Measurements from ENCODE around the gene KCNMB3.
"Not testable (repeated sequence)": the region's sequence is repeated elsewhere in the genome, so short reads cannot be mapped to it uniquely, and the experiment has no call there.

Gene KCNMB3

DNA sequence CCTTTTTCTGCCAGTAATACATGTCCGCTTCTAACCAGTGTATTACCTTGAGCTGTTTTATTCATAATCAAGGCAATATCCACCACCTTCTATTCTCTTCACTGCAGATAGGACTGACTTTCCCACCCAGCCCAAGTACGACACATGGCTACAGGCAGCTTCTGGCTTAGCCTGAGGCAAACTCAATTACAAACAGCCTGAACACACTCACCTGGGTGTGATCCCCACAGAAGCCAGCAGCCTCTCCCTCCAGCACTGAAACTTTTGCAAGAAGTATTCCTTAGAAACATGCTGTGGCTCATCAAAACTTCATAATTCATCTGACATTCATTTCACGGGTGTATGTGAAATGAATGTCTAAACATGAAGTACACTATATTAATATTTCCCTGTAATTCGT, 13.5 kb upstream of the KCNMB3 start:
- DNase-seq (ENCODE audit: low read depth), result no peak

DNA sequence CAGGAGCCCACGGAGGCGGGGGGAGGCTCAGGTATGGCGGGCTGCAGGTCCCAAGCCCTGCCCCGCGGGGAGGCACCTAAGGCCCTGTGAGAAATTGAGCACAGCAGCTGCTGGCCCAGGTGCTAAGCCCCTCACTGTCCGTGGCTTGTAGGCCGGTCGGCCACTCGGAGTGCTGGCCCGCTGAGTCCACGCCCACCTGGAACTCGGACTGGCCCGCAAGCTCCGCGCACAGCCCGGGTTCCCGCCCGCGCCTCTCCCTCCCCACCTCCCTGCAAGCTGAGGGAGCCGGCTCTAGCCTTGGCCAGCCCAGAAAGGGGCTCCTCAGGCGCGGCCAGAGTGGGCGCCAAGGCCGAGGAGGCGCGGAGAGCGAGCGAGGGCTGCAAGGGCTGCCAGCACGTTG, 12.2 kb upstream of the KCNMB3 start:
- no peak for DNase-seq (ENCODE audit: low read depth)

DNA sequence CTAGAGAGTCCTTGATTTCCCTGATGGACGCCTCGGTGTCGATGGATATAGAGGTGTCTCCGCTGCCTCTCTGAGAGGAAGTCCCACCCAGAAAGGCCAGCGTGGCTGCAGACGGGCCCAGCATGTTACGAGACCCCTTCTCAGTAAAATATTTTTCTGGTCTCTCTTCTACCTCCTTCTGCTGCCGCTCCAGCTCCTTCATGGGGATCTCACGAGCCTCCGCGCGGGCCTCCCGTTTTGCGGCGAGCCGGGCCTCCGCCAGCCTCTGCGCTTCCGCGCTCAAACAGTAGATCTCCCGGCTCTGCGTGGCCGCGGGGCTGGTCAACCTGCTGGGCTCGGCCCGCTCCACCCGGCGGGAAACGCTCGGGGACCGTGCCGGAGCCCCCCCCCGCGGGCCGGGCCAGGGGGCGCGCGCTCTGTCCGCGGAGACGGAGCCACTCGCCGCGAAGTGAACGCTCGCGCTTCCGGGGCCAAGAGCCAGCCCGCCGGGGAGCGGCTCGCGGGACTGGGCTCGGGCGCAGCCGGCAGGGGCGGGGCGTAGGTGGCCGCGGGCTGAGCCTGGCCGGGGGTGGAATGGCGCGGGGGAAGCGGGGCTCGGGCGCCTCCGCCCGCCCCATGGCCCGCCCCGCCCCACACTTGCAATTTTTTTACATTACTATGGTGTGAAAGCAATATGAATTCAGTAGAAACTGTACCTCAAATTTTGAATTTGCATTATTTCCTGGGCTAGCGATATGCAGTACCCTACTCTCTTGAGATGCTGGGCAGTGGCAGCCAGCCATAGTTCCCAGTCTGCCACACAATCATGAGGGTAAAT, 10.2 kb upstream of the KCNMB3 start:
- peak; percentile 73 for DNase-seq (ENCODE audit: low read depth)

DNA sequence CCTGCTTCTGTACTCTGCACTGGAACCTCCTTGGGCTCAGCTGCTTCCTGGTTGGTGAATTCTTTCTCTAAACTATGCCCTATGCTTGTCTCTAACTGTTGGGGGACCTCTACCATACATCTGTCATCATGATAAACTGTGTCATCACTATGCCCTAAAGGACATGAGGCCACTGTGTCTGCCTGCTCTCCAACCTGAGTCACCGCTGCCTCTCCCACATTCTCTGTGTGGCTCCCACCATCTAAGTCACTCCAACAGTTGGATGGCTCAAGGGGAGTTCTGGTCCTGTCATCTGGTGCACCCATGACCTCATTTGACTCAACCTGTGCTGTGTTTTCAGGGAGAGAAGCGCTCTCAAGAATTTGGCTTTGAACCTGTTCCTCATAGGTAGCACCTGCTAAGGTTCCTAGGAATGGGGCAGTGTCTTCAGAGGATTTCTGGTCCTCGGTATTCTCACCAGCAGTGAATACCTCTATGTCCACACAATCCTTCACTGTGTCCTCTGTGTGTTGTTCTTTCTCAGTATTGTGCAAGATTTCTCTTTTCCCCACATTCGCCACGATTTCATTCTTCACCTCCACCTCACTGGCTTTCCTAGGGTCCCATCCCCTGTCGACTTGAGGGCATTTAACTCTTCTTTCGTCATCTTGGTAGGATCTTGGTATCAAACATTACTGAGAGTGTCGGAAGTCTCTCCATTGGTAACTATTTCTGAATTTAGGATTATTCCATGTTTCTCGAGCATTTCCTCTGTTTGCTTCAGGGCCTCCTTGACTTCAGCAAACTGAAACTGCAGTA, 9.2 kb upstream of the KCNMB3 start:
- DNase-seq (ENCODE audit: low read depth), result not testable (repeated sequence)

DNA sequence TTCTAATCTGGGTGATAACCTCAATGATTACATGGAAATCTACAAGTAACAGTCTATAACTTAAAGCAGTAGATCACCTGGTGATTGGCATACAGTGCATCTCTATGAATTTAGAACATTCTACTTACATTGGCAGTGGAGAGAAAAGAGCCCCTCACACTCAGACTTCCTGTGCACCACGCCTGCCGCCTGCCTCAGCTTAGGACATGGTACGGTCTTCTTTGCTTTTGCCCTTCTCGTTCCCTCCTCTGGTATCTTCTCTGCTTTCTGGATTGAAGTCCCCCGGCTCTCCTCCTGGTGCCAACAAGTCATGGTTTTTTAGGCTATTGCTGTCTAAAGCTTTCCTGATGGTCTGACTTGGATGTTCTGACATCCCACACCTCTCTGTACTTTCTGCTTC, 7.9 kb upstream of the KCNMB3 start:
- DNase-seq (ENCODE audit: low read depth), result no peak

DNA sequence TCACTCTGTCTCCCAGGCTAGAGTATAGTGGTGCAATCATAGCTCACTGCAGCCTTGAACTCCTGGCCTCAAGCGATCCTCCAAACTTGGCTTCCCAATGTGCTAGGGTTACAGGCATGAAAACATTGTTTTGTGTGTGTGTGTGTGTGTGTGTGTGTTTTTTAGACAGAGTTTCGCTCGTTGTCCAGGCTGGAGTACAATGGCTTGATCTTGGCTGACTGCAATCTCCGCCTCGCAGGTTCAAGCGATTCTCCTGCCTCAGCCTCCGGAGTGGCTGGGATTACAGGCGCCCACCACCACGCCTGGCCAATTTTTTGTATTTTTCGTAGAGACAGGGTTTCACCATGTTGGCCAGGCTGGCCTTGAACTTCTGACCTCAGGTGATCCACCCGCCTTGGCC, 6.8 kb upstream of the KCNMB3 start:
- DNase-seq (ENCODE audit: low read depth), result not testable (repeated sequence)

DNA sequence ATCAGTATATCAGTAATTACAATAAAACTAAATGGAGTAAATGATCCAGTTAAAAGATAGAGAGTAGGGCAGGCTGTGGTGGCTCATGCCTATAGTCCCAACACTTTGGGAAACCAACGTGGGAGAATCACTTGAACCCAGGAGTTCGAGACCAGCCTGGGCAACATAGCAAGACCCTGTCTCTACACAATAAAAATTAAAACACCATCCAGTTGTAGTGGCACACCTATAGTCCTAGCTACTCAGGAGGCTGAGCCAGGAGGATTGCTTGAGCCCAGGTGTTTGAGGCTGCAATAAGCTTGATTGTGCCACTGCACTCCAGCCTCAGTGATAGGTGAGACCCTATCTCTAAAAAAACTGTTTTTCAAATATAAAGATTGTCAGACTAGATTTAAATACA, 5.9 kb upstream of the KCNMB3 start:
- DNase-seq (ENCODE audit: low read depth), result no peak

DNA sequence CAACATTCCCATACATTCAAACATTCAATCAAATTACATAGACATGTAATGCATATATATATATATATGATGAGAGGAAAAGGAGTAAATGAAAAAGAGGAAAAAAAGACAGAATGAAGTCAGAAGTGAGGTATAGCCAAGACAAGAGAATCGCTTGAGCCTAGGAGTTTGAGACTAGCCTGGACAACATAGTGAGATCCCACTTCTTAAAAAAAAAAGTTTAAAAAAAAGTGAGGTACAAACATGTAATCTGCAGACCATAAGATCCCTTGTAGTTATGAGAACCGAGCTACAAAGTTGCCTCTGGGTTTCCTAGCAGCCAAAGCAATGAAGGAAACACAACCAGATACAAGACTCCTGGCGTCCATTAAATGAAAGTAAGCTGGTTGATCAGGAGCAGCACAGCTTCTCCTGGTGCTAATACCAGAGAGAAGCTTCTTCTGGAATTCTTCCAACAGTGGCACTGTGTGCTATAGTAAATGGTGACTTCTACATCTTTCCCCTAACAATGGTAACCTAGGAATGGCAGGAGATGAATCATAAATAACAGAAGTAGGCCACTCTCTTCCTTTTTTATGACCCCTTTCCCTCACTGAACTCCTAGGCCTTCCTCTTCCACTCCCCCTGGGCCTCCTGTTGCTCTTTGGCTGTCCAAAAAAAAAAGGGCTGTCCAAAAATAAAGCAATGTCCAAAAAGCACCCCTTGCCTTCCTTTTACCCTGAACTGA, 3.5 kb downstream of the KCNMB3 start:
- no peak for DNase-seq (ENCODE audit: low read depth)

DNA sequence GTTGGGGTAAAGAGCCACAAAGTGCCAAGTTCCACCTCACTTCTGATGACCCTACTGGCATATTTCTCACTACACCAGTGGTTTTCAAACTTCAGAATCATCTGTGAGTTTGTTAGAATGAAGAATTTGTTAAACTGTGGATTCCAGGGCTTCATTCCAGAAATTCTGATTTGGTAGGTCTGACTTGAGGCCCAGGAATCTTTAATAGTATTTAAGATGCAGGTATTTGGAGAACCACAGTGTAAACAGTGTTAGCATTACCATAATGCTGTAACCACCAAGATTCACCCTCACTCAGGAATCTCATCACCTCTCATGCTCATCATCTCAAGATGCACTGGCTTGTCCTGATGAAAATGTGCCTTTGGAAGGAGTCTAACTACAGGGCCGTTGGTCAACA, 6.0 kb downstream of the KCNMB3 start:
- peak; percentile 57 for DNase-seq (ENCODE audit: low read depth)

DNA sequence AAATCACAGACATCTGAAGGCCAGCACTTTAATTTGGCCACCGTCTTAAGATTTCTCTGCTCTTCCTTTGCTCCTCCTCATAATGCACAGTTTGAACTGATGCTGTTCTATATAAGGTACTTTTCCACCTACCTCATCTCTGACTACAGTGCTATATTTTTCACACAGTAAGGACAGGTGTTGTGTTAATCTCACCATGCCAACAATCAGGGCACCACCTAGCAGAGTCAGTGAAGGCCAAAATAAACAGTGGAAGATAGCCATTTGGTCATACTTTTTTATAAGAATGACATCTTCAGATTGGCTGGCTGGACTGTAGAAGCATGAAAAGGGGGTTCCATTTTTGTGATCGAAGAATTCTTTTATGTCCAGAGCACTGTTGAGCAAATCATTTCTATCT, 8.1 kb downstream of the KCNMB3 start:
- not testable (repeated sequence) for DNase-seq (ENCODE audit: low read depth)

DNA sequence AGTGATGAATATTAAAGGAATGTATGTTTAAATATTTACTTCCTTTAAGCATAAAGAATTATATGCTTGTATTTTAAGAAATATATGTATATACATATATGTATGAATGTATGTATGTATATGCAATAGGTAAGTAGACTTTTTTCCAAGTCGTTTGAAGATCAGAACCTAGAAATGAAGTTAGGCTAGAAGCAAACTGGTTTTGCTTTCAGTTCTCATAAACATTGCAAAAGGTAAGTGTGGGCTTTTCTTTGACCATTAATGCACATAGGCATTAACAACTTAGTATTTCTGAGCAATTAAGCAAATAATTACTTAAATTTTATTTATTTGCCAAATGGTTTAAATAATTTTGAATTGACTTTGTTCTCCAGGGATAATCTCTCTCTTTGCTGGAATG, 10.6 kb downstream of the KCNMB3 start:
- not testable (repeated sequence) for DNase-seq (ENCODE audit: low read depth)

DNA sequence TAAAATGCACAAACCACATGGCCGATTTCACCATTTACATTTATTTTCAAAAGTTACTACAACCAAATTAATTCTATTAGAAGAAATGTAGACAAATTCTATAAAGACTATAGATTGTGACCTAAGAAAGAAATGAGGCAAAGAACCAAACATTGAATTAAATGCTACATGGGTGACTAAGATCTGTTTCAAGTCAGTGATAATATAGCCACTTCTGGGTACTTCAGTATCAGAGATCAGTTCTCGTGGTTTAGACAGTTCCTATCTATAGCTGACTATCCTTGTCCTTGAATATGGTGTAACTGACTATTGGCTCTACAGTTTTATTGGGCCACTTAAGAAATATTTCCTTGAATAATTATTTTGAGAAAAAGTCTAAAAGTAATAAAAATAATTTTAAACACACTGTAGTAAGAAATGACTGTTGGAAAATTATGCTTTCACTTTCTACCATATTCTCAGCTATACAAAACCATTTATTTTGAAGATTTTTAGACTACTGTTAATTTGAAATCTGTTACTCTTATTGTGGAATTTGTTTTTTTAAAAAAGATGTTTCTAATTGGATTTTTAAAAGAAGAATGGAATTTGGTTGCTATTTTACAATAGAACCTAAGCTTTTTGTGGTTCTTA, 14.1 kb downstream of the KCNMB3 start:
- peak; percentile 9 for DNase-seq (ENCODE audit: low read depth)

DNA sequence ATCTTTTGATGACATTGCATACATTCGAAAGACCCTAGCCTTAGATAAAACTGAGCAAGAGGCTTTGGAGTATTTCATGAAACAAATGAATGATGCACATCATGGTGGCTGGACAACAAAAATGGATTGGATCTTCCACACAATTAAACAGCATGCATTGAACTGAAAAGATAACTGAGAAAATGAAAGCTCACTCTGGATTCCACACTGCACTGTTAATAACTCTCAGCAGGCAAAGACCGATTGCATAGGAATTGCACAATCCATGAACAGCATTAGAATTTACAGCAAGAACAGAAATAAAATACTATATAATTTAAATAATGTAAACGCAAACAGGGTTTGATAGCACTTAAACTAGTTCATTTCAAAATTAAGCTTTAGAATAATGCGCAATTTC, 16.7 kb downstream of the KCNMB3 start:
- no peak for DNase-seq (ENCODE audit: low read depth)

DNA sequence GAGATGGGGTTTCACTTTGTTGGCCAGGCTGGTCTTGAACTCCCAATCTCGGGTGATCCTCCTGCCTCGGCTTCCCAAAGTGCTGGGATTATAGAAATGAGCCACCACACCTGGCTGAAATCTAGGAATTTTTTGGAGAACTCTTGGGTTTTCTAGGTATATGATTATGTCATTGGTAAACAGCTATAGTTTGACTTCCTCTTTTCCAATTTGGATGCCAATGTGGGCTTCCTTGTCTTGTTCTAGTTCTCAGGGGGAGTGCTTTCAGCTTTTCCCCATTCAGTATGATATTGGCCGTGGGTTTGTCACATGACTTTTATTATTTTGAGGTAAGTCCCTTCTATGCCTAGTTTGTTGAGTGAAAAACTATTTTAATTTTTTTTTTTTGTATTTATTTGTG, 17.9 kb downstream of the KCNMB3 start:
- no peak for DNase-seq (ENCODE audit: low read depth)

DNA sequence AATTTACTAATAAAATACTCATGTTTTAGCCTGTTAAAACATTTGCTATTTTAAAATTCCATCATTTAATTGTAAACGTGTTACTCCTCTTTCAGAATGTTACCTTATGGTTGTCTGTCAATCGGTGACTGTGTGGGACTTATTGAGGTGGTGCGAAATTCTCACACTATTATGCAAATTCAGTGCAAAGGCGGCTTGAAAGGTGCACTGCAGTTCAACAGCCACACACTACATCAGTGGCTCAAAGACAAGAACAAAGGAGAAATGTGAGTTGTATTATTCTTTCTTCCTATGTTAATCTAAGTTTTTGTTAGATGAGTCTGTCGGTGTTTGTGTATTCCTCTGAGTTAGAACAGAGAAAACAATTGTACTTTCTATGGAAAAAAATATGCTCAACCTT, 21.7 kb downstream of the KCNMB3 start:
- DNase-seq (ENCODE audit: low read depth), result no peak

DNA sequence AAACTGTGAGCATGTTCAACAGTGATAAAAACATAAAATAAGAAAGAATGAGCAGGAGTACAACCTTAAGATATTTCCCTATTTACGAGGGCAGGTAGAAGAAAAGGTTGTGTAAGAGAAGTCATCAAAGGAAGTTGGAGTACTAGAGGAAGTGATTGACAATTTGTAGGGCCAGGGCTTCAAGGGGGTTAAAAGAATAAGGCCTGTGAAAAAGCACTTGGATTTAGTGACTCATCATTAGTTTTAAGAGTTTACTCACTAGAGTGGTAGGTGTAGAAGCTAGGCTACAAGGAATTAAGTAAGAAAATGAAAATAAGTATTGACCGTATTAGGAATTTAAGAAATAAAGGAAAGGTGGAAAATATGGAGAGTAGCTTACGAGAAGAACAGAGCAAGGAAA, 23.6 kb downstream of the KCNMB3 start:
- peak; percentile 20 for DNase-seq (ENCODE audit: low read depth)

DNA sequence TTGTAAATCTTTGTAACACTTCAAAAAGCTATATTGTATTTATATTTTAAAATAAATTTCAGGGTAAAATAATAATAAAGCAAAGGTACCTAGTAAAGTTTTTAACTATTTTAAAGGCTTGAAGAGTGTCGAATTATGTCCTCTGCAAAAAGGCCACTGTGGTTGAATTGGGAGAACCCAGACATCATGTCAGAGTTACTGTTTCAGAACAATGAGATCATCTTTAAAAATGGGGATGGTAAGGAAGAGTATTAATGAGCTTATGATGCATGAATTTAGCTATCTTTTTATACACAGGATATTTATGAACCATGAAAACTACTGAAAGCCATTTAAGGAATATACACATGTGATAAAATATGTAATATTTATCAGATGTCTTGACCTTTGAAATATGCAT, 26.3 kb downstream of the KCNMB3 start:
- DNase-seq (ENCODE audit: low read depth), result no peak

DNA sequence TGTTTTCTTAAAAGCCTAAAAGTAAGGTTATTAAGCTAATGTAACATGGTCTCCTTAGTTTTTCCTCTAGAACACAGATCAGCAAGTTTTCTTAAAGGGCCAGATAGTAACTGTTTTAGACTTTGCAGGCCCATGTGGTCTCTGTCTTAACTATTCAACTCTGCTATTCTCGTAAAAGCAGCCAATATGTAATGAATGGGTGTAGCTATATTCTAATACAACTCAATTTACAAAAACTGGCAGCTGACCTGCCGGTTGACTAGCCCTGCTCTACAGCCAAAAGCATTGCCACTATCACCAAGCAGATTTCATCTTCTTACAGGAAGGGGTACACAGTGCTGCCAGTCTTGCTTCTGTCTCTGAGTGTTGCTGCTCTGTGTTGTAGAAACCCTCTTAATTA, 27.4 kb downstream of the KCNMB3 start:
- DNase-seq (ENCODE audit: low read depth), result no peak

DNA sequence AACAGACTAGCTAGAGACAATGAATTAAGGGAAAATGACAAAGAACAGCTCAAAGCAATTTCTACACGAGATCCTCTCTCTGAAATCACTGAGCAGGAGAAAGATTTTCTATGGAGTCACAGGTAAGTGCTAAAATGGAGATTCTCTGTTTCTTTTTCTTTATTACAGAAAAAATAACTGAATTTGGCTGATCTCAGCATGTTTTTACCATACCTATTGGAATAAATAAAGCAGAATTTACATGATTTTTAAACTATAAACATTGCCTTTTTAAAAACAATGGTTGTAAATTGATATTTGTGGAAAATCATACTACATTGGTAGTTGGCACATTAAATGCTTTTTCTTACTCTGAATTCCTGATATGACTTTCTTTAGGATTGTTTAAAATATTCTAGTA, 32.7 kb downstream of the KCNMB3 start:
- DNase-seq (ENCODE audit: low read depth), result not testable (repeated sequence)

DNA sequence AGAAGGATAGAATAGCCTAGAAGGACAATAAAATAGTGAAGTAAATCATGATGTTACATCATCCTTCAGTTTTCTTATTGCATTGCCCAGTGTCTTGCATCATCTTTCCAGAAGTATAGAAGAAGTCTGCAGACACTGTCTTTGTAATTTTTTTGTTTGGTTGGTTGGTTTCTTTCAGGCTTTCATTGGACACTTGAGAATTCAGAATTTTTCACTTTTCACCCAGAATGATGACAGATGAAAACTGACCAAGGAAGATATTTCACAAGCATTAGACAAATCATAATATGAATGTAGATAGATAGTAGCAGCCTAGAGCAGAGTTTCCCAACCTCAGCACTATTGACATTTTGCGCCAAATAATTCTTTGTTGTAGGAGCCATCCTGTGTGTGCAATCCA, 35.4 kb downstream of the KCNMB3 start:
- DNase-seq (ENCODE audit: low read depth), result not testable (repeated sequence)

DNA sequence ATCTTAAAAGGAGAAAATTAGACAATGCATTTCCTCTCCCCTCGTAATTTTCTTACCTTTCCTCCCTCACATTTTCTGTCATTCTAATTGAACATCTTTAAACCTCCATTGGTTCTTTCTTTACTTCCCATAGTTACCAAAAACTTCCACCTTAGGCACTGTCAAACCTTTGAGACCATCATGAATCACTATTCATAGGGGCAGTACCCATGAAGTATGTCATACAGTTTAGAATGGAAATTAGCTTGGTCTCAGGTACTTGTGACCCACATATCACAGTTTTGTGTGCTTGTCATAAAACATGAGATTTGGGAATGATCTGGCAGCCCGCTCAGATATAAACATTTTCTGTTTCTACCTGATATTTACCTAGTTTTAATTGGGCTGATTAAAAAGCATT, 50.1 kb downstream of the KCNMB3 start:
- DNase-seq (ENCODE audit: low read depth), result no peak

DNA sequence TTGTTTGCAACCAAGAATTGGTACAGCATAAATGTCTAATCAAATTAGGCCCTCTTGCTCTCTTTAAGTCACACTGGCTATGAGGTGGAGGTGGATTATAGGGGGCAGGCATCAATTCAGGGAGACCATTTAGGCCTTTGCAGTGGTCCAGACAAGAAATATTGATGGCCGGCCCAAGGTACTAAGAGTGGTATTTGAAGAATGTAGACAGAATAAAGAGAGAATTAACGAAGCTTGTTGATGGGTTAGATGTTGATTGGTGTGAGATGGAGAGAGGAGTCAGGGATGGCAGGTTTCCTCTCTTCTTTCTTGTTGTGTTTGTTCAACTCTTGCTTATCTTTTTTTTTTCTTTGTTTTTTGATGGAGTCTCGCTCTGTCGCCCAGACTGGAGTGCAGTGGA, 54.2 kb downstream of the KCNMB3 start:
- DNase-seq (ENCODE audit: low read depth), result no peak
